IMR-90 (cell line): ENCODE data around the gene RUNDC1. TPM values are rescaled to one million over a fixed set of nuclear protein-coding genes. Genes with fewer than 3 reads are reported as not detected.

Experiments used
- ATAC-seq: fragments of 200-7000 bp; cut with Tn5 transposase; 2 replicates; pipeline ENCODE4 v1.9.1; 2020; ENCODE audit warnings: low read depth, mild to moderate bottlenecking, moderate library complexity
- BruUV-seq: library from RNA; stranded (reverse); fragments of 400-500 nt; replicated peaks from 2 replicates; lab custom pipeline; 2021; lab: Mats Ljungman, UMichigan
- CTCF ChIA-PET: fragments of 300-600 bp; formaldehyde crosslinking; extraction: SDS; loops from one replicate; lab custom pipeline; 2021; ENCODE audit warnings: antibody characterized with exemption; lab: Yijun Ruan, JAX
- POLR2A ChIA-PET: fragments of 300-600 bp; sonication (Branson Sonifier 250); formaldehyde crosslinking; loops from one replicate; lab custom pipeline; 2022; ENCODE audit warnings: antibody characterized with exemption; ENCODE audit not compliant: unreplicated experiment; lab: Charles Lee
- DNase-seq: peaks from one replicate; pipeline ENCODE4 v3.0.0; 2013
- H2AFZ ChIP-seq: replicated peaks from 2 replicates; pipeline ENCODE3; 2013; ENCODE audit warnings: low read length, mild to moderate bottlenecking; ENCODE audit not compliant: poor library complexity
- H2AK5ac ChIP-seq: 2 replicates; pipeline ENCODE4 v1.6.1; 2013; ENCODE audit warnings: low read depth, low read length, inconsistent platforms
- H2AK9ac ChIP-seq: replicated peaks from 2 replicates; pipeline ENCODE3; 2013; ENCODE audit warnings: mild to moderate bottlenecking, low read depth, low read length, moderate library complexity; ENCODE audit not compliant: poor library complexity
- H2BK120ac ChIP-seq: 2 replicates; pipeline ENCODE4 v1.6.1; 2013; ENCODE audit warnings: low read depth, low read length, inconsistent platforms
- H2BK15ac ChIP-seq: 3 replicates; pipeline ENCODE4 v1.6.1; 2013; ENCODE audit warnings: low read depth, low read length, inconsistent platforms
- H2BK20ac ChIP-seq: 2 replicates; pipeline ENCODE4 v1.6.1; 2013; ENCODE audit warnings: low read depth, mild to moderate bottlenecking, inconsistent platforms, low read length, moderate library complexity
- H2BK5ac ChIP-seq: 2 replicates; pipeline ENCODE4 v1.6.1; 2013; ENCODE audit warnings: mild to moderate bottlenecking, low read depth, low read length, inconsistent platforms; ENCODE audit not compliant: poor library complexity, severe bottlenecking
- H3K14ac ChIP-seq: replicated peaks from 2 replicates; pipeline ENCODE4 v1.6.1; 2013; ENCODE audit warnings: low read depth, low read length, inconsistent platforms
- H3K18ac ChIP-seq: 2 replicates; pipeline ENCODE4 v1.6.1; 2013; ENCODE audit warnings: low read depth, low read length, control low read depth
- H3K23ac ChIP-seq: 2 replicates; pipeline ENCODE4 v1.6.1; 2013; ENCODE audit warnings: low read depth, low read length, inconsistent platforms
- H3K27ac ChIP-seq: 2 replicates; pipeline ENCODE4 v1.5.1; 2013; ENCODE audit warnings: mild to moderate bottlenecking, control low read depth, low read length; ENCODE audit not compliant: insufficient read depth
- H3K27me3 ChIP-seq: 2 replicates; pipeline ENCODE4 v1.6.1; 2013; ENCODE audit warnings: low read length; ENCODE audit not compliant: control insufficient read depth, insufficient read depth
- H3K36me3 ChIP-seq: 2 replicates; pipeline ENCODE4 v1.6.1; 2013; ENCODE audit warnings: low read length, mixed read lengths; ENCODE audit not compliant: control insufficient read depth, insufficient read depth
- H3K4ac ChIP-seq: 2 replicates; pipeline ENCODE4 v1.6.1; 2013; ENCODE audit warnings: low read depth, low read length, inconsistent platforms
- H3K4me1 ChIP-seq: 2 replicates; pipeline ENCODE4 v1.6.1; 2013; ENCODE audit warnings: low read length, mixed read lengths; ENCODE audit not compliant: control insufficient read depth, insufficient read depth
- H3K4me2 ChIP-seq: 2 replicates; pipeline ENCODE4 v1.6.1; 2013; ENCODE audit warnings: low read depth, mild to moderate bottlenecking, control low read depth, low read length, moderate library complexity
- H3K4me3 ChIP-seq: 2 replicates; pipeline ENCODE4 v1.5.1; 2013; ENCODE audit warnings: low read depth, mild to moderate bottlenecking, control low read depth, low read length, moderate library complexity; ENCODE audit not compliant: insufficient read depth
- H3K56ac ChIP-seq: 2 replicates; pipeline ENCODE4 v1.6.1; 2013; ENCODE audit warnings: low read length, inconsistent platforms; ENCODE audit not compliant: insufficient read depth; ENCODE audit errors: extremely low read depth
- H3K79me1 ChIP-seq, 2 experiments: 2 replicates each; pipeline ENCODE4 v1.6.1; 2013; ENCODE audit warnings: low read length in 2 of 2, inconsistent platforms in 1 of 2, low read depth in 1 of 2
- H3K9ac ChIP-seq: 2 replicates; pipeline ENCODE4 v1.6.1; 2013; ENCODE audit warnings: low read depth, low read length, control low read depth
- H3K9me1 ChIP-seq: 2 replicates; pipeline ENCODE4 v1.6.1; 2013; ENCODE audit warnings: low read length, inconsistent platforms; ENCODE audit not compliant: insufficient read depth
- H3K9me3 ChIP-seq: 2 replicates; pipeline ENCODE4 v1.6.1; 2013; ENCODE audit warnings: low read length; ENCODE audit not compliant: control insufficient read depth, insufficient read depth
- H4K20me1 ChIP-seq: 2 replicates; pipeline ENCODE4 v1.6.1; 2013; ENCODE audit warnings: low read length, inconsistent platforms; ENCODE audit not compliant: insufficient read depth
- H4K5ac ChIP-seq: 2 replicates; pipeline ENCODE4 v1.6.1; 2013; ENCODE audit warnings: mild to moderate bottlenecking, low read depth, low read length, control low read depth
- H4K8ac ChIP-seq, 2 experiments: 2 replicates each; pipeline ENCODE4 v1.6.1; 2013; ENCODE audit warnings: low read depth in 2 of 2, low read length in 2 of 2, control low read depth in 1 of 2, inconsistent platforms in 1 of 2
- H4K91ac ChIP-seq: 2 replicates; pipeline ENCODE4 v1.6.1; 2013; ENCODE audit warnings: low read depth, low read length, inconsistent platforms; ENCODE audit not compliant: insufficient read depth
- BHLHE40 ChIP-seq: fragments of 150-350 bp; IDR thresholded peaks from 2 replicates; pipeline ENCODE4 v1.6.1; 2016; ENCODE audit warnings: mild to moderate bottlenecking, low read depth, low read length
- CTCF ChIP-seq: conservative IDR thresholded peaks from 2 replicates; pipeline ENCODE4 v1.5.1; 2012; ENCODE audit warnings: mild to moderate bottlenecking, low read depth, low read length, improper control_type of control experiment
- ELK1 ChIP-seq: fragments of 150-350 bp; IDR thresholded peaks from 2 replicates; pipeline ENCODE4 v1.6.1; 2016; ENCODE audit warnings: low read depth, mild to moderate bottlenecking, low read length, moderate library complexity, borderline replicate concordance
- FOS ChIP-seq: fragments of 150-350 bp; IDR thresholded peaks from 2 replicates; pipeline ENCODE4 v1.6.1; 2016; ENCODE audit warnings: low read depth, low read length
- NFE2L2 ChIP-seq: fragments of 150-350 bp; IDR thresholded peaks from 2 replicates; pipeline ENCODE4 v1.6.1; 2016; ENCODE audit warnings: low read depth, mild to moderate bottlenecking, low read length
- POLR2A ChIP-seq: IDR thresholded peaks from 2 replicates; pipeline ENCODE4 v1.6.1; 2012; ENCODE audit warnings: mild to moderate bottlenecking, low read depth, low read length
- RAD21 ChIP-seq: IDR thresholded peaks from 2 replicates; pipeline ENCODE4 v1.6.1; 2012; ENCODE audit warnings: low read length, improper control_type of control experiment
- RFX5 ChIP-seq: IDR thresholded peaks from 2 replicates; pipeline ENCODE4 v1.8.0; 2012; ENCODE audit warnings: low read depth, mild to moderate bottlenecking, low read length, moderate library complexity
- SMC3 ChIP-seq: fragments of 150-350 bp; IDR thresholded peaks from 2 replicates; pipeline ENCODE4 v1.6.1; 2016; ENCODE audit warnings: low read depth, mild to moderate bottlenecking, antibody characterized with exemption, low read length, moderate library complexity
- USF2 ChIP-seq: fragments of 150-350 bp; IDR thresholded peaks from 2 replicates; pipeline ENCODE4 v1.6.1; 2017; ENCODE audit warnings: mild to moderate bottlenecking, antibody characterized with exemption, low read length, low read depth
- WGBS, 2 experiments: methylation state at CpG; one replicate each; pipeline versions ENCODE4 v1.1.5 to v1.1.7; 2013; ENCODE audit warnings: missing lambda C conversion rate in 2 of 2; ENCODE audit not compliant: insufficient read length in 1 of 2; ENCODE audit errors: extremely low coverage in 2 of 2; 5-methylcytosine and 5-hydroxymethylcytosine counted together
- dilution Hi-C: fragments of 300-500 bp; cut with HindIII; formaldehyde crosslinking; loops from one replicate; pipeline ENCODE4 v1.14.3; 2018; ENCODE audit warnings: low sequenced_read_pairs; ENCODE audit not compliant: unreplicated experiment
- in situ Hi-C: fragments of 300-500 bp; cut with MboI; formaldehyde crosslinking; loops from 3 replicates; pipeline ENCODE4 v1.14.3; 2019; ENCODE audit warnings: low sequenced_read_pairs, inconsistent platforms, mixed read lengths
- intact Hi-C: fragments of 100-400 bp; cut with micrococcal nuclease; formaldehyde crosslinking; loops from 2 replicates; pipeline ENCODE4 v1.10.0; 2022
- polyA plus RNA-seq, 3 experiments: library from polyadenylated mRNA; depleted of rRNA; stranded (reverse); fragments of >200 nt; gene quantifications; 2 replicates each; pipeline ENCODE4 v1.2.3, GENCODE V29; 2012; ENCODE audit warnings: low replicate concordance in 1 of 3
- total RNA-seq: library from RNA; depleted of rRNA; stranded (reverse); fragments of >200 nt; gene quantifications from 2 replicates; pipeline ENCODE4 v1.2.3, GENCODE V29; 2012

The RUNDC1 gene
- total and polyA plus RNA-seq, 2 of the 4 experiments (the other 2 are of a cell fraction), result 7.0 to 7.9 TPM

- WGBS, 2 experiments, result no CpG with 5 or more reads among the region's 1 CpG
- Histone ChIP-seq H4K20me1 (peaks cover 10% of the 10 kb centered on the region; the same call in 1 of the 2 replicates), H3K9ac (no peak overlapping the region), H3K56ac (no peak overlapping the region), H4K91ac (no peak overlapping the region), H3K9me3 (no peaks in the 10 kb centered on the region), H2BK15ac (no peak overlapping the region), H3K18ac (no peak overlapping the region), H2AK5ac (no peak overlapping the region), H2BK5ac (no peak overlapping the region), H4K8ac (no peak overlapping the region), H3K4me2 (no peak overlapping the region), H3K4me3 (no peak overlapping the region), H3K14ac (no peak overlapping the region), H2BK120ac (no peak overlapping the region), H3K4ac (no peak overlapping the region), H4K5ac (no peak overlapping the region), H3K79me1 (peaks cover 0 to 61% of the 10 kb centered on the region in 2 experiments), H3K23ac (no peak overlapping the region), H3K36me3 (peaks cover 25% of the 10 kb centered on the region), H3K4me1 (no peaks in the 10 kb centered on the region; the same call in none of the 2 replicates), H3K27me3 (no peaks in the 10 kb centered on the region), H3K9me1 (peaks cover 16% of the 10 kb centered on the region), H2AFZ (no peak overlapping the region), H3K27ac (no peak overlapping the region), H2AK9ac (no peak overlapping the region), H2BK20ac (no peak overlapping the region)
- BruUV-seq, result no TSS peak
- POLR2A ChIA-PET, result interaction anchor here (1.2 kb wide), 1 partner anchor 13 kb away, joined by 3 read pairs; the partner anchor contains the start of gene RPL27
- CTCF ChIA-PET, result no interaction called here
- dilution Hi-C loops, result no loop called here
- no peak for TF ChIP-seq CTCF
- TF ChIP-seq ELK1, result no peak
- TF ChIP-seq USF2, result no peak
- TF ChIP-seq FOS, result no peak
- TF ChIP-seq NFE2L2, result no peak
- no peak for TF ChIP-seq BHLHE40
- TF ChIP-seq RAD21, result no peak
- TF ChIP-seq RFX5, result no peak
- TF ChIP-seq POLR2A, result no peak
- TF ChIP-seq SMC3, result no peak
- in situ Hi-C loops, result loop anchor here (25.0 kb wide), 1 partner anchor 377 kb away; no protein-coding TSS in a partner anchor
- DNase-seq (no peak), ATAC-seq (no peak)
- intact Hi-C loops, result no loop called here
Observed at GRCh38 chr17:42985225-42985624, 4.9 kb downstream of the RUNDC1 start.
